T-helper 2 cell treated with Interferon-gamma antibody and Interleukin-4, amounts not matched to agents 5 μg/mL and 100 μg/mL, for 36 hours (primary cell): ENCODE measurements around the gene ADGRD2.

Experiments
- DNase-seq: peaks from one replicate; pipeline ENCODE4 v3.0.0; 2021; ENCODE audit warnings: low spot score
- H3K27ac Mint-ChIP-seq: one replicate; pipeline ENCODE4 v1.8.0; 2021; ENCODE audit warnings: mild to moderate bottlenecking, mixed read lengths
- H3K27me3 Mint-ChIP-seq: one replicate; pipeline ENCODE4 v1.8.0; 2021; ENCODE audit warnings: low read depth, mixed read lengths
- H3K36me3 Mint-ChIP-seq: one replicate; pipeline ENCODE4 v1.8.0; 2021; ENCODE audit warnings: low read depth, mixed read lengths
- H3K4me1 Mint-ChIP-seq: one replicate; pipeline ENCODE4 v1.8.0; 2021; ENCODE audit warnings: low read depth, mixed read lengths
- H3K4me3 Mint-ChIP-seq: one replicate; pipeline ENCODE4 v1.8.0; 2022; ENCODE audit warnings: mild to moderate bottlenecking, moderate library complexity, mixed read lengths
- H3K9me3 Mint-ChIP-seq: one replicate; pipeline ENCODE4 v1.8.0; 2021; ENCODE audit warnings: mixed read lengths

Gene ADGRD2

GRCh38 chr9:124485936-124486335, 35.7 kb downstream of the ADGRD2 start:
- Mint-ChIP-seq H3K4me1 (no peaks in the 10 kb centered on the region), H3K9me3 (no peaks in the 10 kb centered on the region), H3K36me3 (no peaks in the 10 kb centered on the region), H3K4me3 (no peak overlapping the region), H3K27me3 (no peaks in the 10 kb centered on the region), H3K27ac (no peak overlapping the region)
- DNase-seq, result no peak

GRCh38 chr9:124486778-124487259, 36.6 kb downstream of the ADGRD2 start:
- H3K27me3 Mint-ChIP-seq, result no peaks in the 10 kb centered on the region
- no peak overlapping the region for H3K27ac Mint-ChIP-seq
- H3K4me1 Mint-ChIP-seq, result no peaks in the 10 kb centered on the region
- no peaks in the 10 kb centered on the region for H3K36me3 Mint-ChIP-seq
- H3K4me3 Mint-ChIP-seq, result no peak overlapping the region
- DNase-seq, result no peak
- H3K9me3 Mint-ChIP-seq, result no peaks in the 10 kb centered on the region

GRCh38 chr9:124487260-124488182, 37.3 kb downstream of the ADGRD2 start:
- no peaks in the 10 kb centered on the region for H3K27me3 Mint-ChIP-seq
- no peaks in the 10 kb centered on the region for H3K36me3 Mint-ChIP-seq
- no peaks in the 10 kb centered on the region for H3K9me3 Mint-ChIP-seq
- no peak for DNase-seq
- H3K27ac Mint-ChIP-seq, result no peak overlapping the region
- H3K4me3 Mint-ChIP-seq, result no peak overlapping the region
- H3K4me1 Mint-ChIP-seq, result no peaks in the 10 kb centered on the region

GRCh38 chr9:124488641-124489210, 38.5 kb downstream of the ADGRD2 start:
- no peaks in the 10 kb centered on the region for H3K27me3 Mint-ChIP-seq
- no peaks in the 10 kb centered on the region for H3K9me3 Mint-ChIP-seq
- H3K27ac Mint-ChIP-seq, result no peak overlapping the region
- no peaks in the 10 kb centered on the region for H3K36me3 Mint-ChIP-seq
- no peaks in the 10 kb centered on the region for H3K4me1 Mint-ChIP-seq
- DNase-seq, result no peak
- no peak overlapping the region for H3K4me3 Mint-ChIP-seq

GRCh38 chr9:124489222-124489621, 39.0 kb downstream of the ADGRD2 start:
- no peaks in the 10 kb centered on the region for H3K36me3 Mint-ChIP-seq
- no peak overlapping the region for H3K4me3 Mint-ChIP-seq
- H3K4me1 Mint-ChIP-seq, result no peaks in the 10 kb centered on the region
- no peak overlapping the region for H3K27ac Mint-ChIP-seq
- H3K27me3 Mint-ChIP-seq, result no peaks in the 10 kb centered on the region
- no peak for DNase-seq
- no peaks in the 10 kb centered on the region for H3K9me3 Mint-ChIP-seq

- Mint-ChIP-seq H3K9me3 (no peaks in the 10 kb centered on the region), H3K36me3 (no peaks in the 10 kb centered on the region), H3K4me3 (no peak overlapping the region), H3K4me1 (no peaks in the 10 kb centered on the region), H3K27me3 (no peaks in the 10 kb centered on the region), H3K27ac (no peak overlapping the region)
- no peak for DNase-seq
These were observed 39.8 kb downstream of the ADGRD2 start for GRCh38 chr9:124490004-124490403.

- no peak overlapping the region for H3K4me3 Mint-ChIP-seq
- no peaks in the 10 kb centered on the region for H3K27me3 Mint-ChIP-seq
- peaks cover 6% of the 10 kb centered on the region for H3K4me1 Mint-ChIP-seq
- H3K27ac Mint-ChIP-seq, result no peak overlapping the region
- no peak for DNase-seq
- H3K36me3 Mint-ChIP-seq, result no peaks in the 10 kb centered on the region
- no peaks in the 10 kb centered on the region for H3K9me3 Mint-ChIP-seq
These were observed 41.1 kb downstream of the ADGRD2 start for GRCh38 chr9:124491049-124491975.

GRCh38 chr9:124492818-124493217, 42.6 kb downstream of the ADGRD2 start:
- Mint-ChIP-seq H3K4me3 (no peak overlapping the region), H3K27me3 (no peaks in the 10 kb centered on the region), H3K27ac (no peak overlapping the region), H3K9me3 (no peaks in the 10 kb centered on the region), H3K4me1 (peaks cover 6% of the 10 kb centered on the region), H3K36me3 (no peaks in the 10 kb centered on the region)
- no peak for DNase-seq

- H3K4me3 Mint-ChIP-seq, result no peak overlapping the region
- H3K36me3 Mint-ChIP-seq, result no peaks in the 10 kb centered on the region
- no peaks in the 10 kb centered on the region for H3K27me3 Mint-ChIP-seq
- no peaks in the 10 kb centered on the region for H3K9me3 Mint-ChIP-seq
- no peak for DNase-seq
- peaks cover 6% of the 10 kb centered on the region for H3K4me1 Mint-ChIP-seq
- H3K27ac Mint-ChIP-seq, result no peak overlapping the region
These were observed 43.0 kb downstream of the ADGRD2 start for GRCh38 chr9:124493218-124493617.

GRCh38 chr9:124493794-124494479, 43.7 kb downstream of the ADGRD2 start:
- no peaks in the 10 kb centered on the region for H3K27me3 Mint-ChIP-seq
- no peaks in the 10 kb centered on the region for H3K36me3 Mint-ChIP-seq
- H3K9me3 Mint-ChIP-seq, result no peaks in the 10 kb centered on the region
- H3K4me1 Mint-ChIP-seq, result peaks cover 6% of the 10 kb centered on the region
- no peak for DNase-seq
- H3K27ac Mint-ChIP-seq, result no peak overlapping the region
- no peak overlapping the region for H3K4me3 Mint-ChIP-seq

- peak overlapping the region; percentile 63 for H3K27ac Mint-ChIP-seq
- H3K4me3 Mint-ChIP-seq, result no peak overlapping the region
- no peaks in the 10 kb centered on the region for H3K9me3 Mint-ChIP-seq
- H3K36me3 Mint-ChIP-seq, result no peaks in the 10 kb centered on the region
- H3K27me3 Mint-ChIP-seq, result no peaks in the 10 kb centered on the region
- H3K4me1 Mint-ChIP-seq, result peaks cover 8% of the 10 kb centered on the region
- DNase-seq, result no peak
These were observed 45.1 kb downstream of the ADGRD2 start for GRCh38 chr9:124495126-124496074.

- peak overlapping the region; percentile 63 for H3K27ac Mint-ChIP-seq
- DNase-seq, result no peak
These were observed 45.8 kb downstream of the ADGRD2 start for GRCh38 chr9:124496075-124496449.

More at GRCh38 chr9:124496075-124496449, 45.8 kb downstream of the ADGRD2 start:
- no peaks in the 10 kb centered on the region for H3K9me3 Mint-ChIP-seq
- no peak overlapping the region for H3K4me3 Mint-ChIP-seq
- peaks cover 8% of the 10 kb centered on the region for H3K4me1 Mint-ChIP-seq
- H3K36me3 Mint-ChIP-seq, result no peaks in the 10 kb centered on the region
- H3K27me3 Mint-ChIP-seq, result peaks cover 4% of the 10 kb centered on the region
